Stomach (tissue), 4 donors: ENCODE data around the gene SLC25A45.

Experiments
- POLR2A ChIP-seq, 4 donors: fragments of 450-650 bp; IDR thresholded peaks; one replicate each; pipeline ENCODE4 v1.6.1; 2016; ENCODE audit warnings: antibody characterized with exemption in 4 of 4, control low read depth in 2 of 4, mild to moderate bottlenecking in 1 of 4, moderate library complexity in 1 of 4
- TF ChIP-seq, protein P1 (sequence below), 7 experiments: fragments of 450-650 bp in 4 of 7; fragments of 200-600 bp in 3 of 7; sonication (generic) in 3 of 7; IDR thresholded peaks; one replicate each; pipeline ENCODE4 v1.5.1; 2016 to 2019; ENCODE audit warnings: antibody characterized with exemption in 7 of 7, control low read depth in 2 of 7, mild to moderate bottlenecking in 1 of 7

DNA sequence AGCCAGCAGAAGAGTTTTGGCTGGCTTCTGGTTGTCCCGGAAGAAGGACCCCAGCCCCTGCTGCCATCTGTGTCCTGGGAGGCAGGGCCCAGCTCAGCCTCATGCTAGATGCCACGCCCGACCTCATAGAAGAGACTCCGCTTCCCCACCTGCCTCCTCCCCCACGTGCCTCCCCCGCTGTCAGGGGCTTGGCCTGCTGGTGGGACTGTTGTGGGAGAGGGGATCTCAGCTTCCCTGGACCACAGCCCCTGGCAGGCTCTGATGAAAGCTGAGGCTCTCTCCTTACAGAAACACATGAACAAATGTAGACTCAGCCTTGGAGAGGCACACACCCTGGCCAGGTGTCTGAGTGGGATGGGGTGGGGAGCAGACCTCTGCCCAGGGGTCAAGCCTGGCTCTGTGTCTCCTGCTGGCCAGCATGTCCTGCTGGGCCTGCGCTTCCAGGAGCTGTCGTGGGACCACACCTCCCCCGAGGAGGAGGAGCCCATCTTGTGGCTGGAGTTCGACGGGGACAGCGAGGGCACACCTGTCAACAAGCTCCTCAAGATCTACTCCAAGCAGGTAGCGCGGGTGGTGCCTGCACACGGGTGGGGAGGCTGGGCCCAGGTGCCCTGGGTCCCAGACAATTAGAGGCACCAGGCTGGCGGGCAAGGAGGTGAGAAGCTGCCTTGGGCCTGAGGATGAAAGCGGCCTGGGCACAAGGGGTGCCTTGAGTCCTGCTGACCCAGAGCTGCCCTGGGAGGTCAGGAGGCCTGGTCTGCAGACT lies 18.0 kb upstream of the SLC25A45 start:
- no peak for TF ChIP-seq POLR2A (IDR thresholded peaks at IDR 0.05)
- TF ChIP-seq, protein P1, sequence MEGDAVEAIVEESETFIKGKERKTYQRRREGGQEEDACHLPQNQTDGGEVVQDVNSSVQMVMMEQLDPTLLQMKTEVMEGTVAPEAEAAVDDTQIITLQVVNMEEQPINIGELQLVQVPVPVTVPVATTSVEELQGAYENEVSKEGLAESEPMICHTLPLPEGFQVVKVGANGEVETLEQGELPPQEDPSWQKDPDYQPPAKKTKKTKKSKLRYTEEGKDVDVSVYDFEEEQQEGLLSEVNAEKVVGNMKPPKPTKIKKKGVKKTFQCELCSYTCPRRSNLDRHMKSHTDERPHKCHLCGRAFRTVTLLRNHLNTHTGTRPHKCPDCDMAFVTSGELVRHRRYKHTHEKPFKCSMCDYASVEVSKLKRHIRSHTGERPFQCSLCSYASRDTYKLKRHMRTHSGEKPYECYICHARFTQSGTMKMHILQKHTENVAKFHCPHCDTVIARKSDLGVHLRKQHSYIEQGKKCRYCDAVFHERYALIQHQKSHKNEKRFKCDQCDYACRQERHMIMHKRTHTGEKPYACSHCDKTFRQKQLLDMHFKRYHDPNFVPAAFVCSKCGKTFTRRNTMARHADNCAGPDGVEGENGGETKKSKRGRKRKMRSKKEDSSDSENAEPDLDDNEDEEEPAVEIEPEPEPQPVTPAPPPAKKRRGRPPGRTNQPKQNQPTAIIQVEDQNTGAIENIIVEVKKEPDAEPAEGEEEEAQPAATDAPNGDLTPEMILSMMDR (IDR thresholded peaks at IDR 0.05), result no peak
